ENCODE results near the gene PPP3CB. TPM values are rescaled to one million over a fixed set of nuclear protein-coding genes. Genes with fewer than 3 reads are reported as not detected.

The PPP3CB gene
- total RNA-seq, 1 donor from 2014 or later, result 111 TPM

DNA sequence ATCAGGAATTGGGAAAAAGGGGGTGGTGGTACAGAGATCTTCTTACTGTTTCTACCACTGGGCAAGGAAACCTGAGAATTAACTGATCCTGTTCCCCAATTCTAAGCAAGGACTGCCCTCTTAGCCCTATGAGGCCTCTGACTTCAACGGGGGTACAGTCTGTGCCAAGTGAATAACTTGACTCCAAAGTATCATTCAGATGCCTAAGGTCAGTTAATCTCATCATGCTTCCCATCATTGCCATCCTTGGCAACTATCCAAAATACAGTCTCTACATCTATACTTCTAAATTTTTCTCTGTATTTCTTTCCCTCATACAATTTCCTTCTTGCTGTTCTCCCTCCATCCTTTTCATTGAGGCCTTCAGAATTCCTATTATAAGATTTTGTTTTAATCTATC, 10.5 kb downstream of the PPP3CB start:
- DNase-seq (ENCODE audit: low spot score in 2 of 2), result no peak
- FAIRE-seq, result no peak

DNA sequence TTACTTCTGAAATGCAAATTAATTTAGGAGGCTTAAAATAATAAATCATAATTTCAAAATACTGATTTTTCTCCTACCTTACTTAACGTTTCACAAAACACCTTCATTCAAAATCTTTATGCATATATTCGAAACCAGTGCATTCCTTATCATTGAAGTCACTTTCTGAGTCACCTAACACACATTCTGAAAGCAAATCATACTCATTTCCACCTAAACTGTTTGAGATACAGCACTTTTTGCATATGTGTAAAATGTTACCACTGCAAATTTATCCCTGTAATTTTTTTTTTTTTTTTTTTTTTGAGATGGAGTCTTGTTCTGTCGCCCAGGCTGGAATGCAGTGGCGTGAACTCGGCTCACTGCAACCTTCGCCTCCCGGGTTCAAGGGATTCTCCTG, 15.7 kb downstream of the PPP3CB start:
- FAIRE-seq (no peak), DNase-seq (ENCODE audit: low spot score in 2 of 2) (no peak)

DNA sequence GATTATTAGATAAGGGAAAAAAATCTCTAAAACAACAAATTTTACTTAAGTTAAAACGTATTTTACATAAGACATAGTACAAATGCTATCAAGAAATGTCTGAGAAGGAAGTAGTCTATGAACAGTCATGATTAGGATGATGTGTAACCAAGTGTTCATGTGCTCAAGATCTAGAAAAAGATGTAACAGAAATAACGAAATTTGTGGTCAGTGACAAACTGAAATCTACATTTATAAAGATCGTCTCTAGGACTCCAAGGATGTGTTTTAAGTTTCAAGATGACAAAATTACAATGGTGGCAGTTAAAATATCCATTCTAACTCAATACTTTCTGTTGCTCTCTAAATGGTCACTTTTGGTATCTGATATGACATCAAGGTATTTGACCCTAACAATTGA, 17.2 kb downstream of the PPP3CB start:
- FAIRE-seq, result no peak

DNA sequence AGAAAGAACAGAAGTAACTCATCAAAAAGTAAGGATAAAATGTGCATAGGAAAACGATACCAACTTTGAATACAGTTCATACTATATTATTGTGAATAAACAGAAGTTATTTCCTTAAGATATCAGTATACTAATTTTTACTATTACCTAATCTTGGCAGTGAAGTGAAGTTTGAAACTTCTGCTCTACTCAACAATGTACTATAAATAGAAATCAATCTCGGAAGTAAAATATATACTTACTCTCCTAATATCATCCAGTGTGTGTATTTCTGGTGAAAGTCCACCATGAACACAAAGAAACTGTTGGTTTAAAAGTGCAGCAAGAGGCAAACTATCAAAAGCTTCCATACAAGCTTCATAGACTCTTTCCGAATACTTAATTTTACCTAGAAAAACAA, 24.6 kb downstream of the PPP3CB start:
- DNase-seq (ENCODE audit: low spot score in 2 of 2) (no peak), FAIRE-seq (no peak)

More for the DNA sequence above, 17.2 kb downstream of the PPP3CB start:
- no peak for DNase-seq (ENCODE audit: low spot score in 2 of 2)

DNA sequence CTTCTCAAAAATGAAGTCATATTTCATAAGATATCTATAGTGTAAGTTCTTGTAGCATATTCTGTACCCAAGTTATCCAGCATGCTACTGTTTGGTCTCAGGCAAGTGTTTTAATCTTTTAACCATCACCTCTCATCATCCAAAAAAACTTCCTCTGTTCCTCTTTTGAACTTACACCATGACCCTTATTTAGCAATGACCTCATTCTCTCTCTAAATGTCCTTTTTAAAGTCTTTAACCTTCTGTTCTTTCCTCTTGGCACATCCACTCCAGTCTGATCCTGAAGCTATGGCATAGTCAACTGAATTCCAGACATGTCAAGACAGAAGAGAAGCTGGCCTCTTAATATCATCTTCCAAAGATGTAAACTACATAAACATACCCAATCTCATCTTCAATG, 26.2 kb downstream of the PPP3CB start:
- FAIRE-seq (no peak), DNase-seq (ENCODE audit: low spot score in 2 of 2) (no peak)

DNA sequence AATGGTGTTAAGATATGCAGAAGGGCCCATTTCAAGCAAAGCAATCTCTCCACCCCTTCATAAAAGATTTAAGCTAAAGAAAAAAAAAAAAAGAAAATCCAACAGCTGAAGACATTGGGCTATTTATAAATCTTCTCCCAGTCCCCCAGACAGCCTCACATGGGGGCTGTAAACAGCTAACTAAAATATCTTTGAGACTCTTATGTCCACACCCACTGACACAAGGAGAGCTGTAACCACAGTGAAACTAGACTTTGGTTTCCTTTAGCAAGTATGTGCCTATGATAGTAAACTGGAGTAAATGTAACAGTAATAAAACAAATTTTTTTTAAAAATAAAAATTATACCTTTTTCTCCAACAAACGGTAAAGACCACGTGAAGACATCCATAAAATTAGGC, 28.6 kb downstream of the PPP3CB start:
- FAIRE-seq, result no peak
- DNase-seq (ENCODE audit: low spot score in 2 of 2), result no peak

DNA sequence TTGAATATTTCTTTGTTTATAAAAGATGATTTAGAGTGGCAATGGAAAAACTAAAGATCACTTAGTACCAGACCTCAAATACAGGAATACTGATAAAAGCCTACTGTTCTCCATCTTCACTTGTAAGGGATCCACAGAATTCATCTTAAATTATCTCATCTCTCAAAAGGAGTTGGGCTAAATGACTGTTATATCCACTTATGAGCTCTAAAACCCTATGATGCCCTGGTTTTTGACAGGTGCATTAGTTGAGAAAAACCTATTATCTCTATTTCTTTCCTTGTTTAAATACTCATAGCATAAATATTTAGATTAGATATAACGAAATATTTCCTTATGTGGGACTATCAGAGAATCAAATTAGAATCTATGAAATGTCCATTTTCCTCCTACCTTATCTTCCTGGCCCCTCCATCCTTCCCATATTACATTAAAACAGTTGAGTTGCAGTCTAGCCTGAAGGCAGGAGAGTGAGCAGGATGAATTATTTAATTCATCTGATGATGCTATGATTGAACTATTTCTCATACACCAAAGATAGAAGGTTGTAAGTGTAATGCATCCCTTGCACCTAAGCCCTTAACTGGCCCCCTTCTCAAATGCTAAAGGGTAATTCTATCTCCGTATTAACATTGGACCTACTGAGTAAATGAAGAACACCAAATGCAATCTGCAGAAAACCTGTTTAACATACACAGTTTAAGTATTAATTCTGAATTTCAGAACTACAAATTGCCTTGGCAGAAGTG, 29.7 kb downstream of the PPP3CB start:
- FAIRE-seq (no peak), DNase-seq (ENCODE audit: low spot score in 2 of 2) (no peak)

DNA sequence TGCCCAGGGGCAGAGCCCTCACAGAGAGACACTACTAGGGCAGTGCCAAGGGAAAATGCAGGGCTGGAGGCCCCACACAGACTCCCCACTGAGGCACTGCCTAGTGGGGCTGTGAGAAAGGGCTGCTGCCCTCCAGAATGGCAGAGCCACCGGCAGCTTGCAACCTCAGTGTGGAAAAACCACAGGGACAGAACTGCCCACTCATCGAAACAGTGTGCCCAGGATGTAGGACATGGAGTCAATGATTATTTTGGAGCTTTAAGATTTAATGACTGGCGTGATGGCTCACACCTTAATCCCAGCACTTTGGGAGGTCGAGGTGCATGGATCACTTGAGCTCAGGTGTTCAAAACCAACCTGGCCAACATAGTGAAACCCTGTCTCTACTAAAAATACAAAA, 34.9 kb downstream of the PPP3CB start:
- no peak for DNase-seq (ENCODE audit: low spot score in 2 of 2)
- FAIRE-seq, result no peak

DNA sequence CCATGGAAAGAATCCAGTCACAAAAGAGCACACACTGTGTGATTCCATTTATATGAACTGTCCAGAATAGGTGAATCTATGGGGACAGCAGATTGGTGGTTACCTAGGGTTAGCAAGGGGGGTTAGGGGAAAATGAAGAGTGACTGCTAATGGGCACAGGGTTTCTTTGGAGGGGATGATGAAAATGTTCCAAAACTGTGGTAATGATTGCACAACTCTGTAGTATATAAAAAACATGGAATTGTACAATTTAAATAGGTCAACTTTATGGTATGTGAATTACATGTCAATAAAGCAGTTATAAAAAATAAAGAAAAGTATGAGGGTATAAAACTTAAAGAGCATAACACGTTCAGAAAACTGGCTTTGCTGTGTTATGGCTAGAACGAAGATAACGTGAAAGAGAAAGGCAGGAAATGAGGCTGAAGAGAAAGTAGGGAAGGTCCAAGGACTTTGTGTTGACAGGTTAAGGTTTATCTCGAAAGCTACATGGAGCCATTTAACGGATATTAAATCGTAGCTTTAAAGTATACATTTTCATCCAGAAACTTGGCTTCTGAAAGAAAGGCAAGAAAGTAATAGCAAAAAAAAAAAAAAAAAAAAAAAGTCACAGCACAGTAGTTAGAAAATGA, 36.0 kb downstream of the PPP3CB start:
- DNase-seq (ENCODE audit: low spot score in 2 of 2) (no peak), FAIRE-seq (no peak)

DNA sequence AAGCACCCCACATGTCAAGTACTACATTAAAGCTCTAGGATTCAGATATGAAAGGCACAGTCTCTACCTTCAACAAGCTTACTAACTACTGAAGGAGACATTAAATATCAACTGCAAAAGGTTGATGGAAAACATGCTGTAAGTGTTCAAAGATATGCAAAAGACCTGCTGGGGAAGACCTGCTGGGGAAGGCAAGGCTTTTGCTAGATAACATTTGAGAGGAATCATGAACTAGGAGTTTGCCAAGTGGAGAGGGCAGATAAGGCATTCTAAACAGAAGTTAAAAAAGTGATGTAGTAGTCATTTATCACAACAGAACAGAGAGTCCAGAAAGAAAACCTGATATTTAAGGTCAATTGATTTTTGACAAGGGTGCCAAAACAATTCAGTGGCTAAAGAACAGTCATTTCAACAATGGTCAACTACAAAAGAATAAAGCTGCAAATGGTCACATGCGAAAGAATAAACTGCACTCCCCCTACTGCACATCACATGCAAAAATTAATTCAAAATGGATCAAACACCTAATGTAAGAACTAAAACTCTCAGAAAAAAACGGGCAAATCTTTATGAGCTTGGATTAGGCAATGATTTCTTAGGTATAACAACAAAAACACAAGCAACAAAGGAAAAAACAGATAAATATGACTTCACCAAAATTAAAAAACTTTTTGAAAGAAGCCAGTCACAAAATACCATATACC, 39.5 kb downstream of the PPP3CB start:
- DNase-seq (ENCODE audit: low spot score in 2 of 2), result no peak
- no peak for FAIRE-seq

DNA sequence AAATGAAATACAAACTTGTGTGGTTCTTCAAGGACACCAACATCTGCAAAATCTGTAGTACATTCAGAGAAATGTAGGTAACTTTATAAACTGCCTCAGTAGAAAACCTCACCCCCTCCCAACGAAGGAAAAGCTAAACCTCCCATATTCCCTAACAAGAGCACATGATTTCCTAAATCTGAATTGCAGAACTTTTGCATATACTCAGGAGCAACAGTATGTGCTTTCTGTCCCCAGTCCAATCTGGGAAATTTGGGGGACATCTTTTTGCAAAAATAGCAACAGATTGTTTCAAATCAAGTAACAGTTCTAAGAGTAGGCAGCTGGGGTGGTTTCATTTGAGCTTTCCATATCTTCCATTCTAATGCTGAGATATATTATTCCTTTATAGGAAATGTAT, 46.7 kb downstream of the PPP3CB start:
- FAIRE-seq (no peak), DNase-seq (ENCODE audit: low spot score in 2 of 2) (no peak)

DNA sequence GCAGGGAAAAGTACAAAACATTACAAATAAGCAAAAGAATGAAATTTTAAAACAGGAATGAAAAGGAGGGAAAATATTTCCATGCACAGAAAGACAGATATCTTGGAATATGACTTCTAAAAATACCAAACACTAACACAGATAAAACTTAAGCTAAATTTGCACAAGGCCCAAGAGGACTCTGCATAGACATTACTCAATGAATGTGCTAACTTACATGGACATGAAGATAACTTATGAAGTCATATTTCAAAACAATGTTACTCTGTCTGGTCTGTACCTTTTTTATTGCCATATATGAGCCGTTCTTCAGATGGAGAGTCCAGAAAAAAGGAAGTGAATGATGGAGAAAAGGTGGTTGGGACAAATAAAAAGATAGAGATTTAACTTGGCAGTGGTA, 47.4 kb downstream of the PPP3CB start:
- FAIRE-seq (no peak), DNase-seq (ENCODE audit: low spot score in 2 of 2) (no peak)

DNA sequence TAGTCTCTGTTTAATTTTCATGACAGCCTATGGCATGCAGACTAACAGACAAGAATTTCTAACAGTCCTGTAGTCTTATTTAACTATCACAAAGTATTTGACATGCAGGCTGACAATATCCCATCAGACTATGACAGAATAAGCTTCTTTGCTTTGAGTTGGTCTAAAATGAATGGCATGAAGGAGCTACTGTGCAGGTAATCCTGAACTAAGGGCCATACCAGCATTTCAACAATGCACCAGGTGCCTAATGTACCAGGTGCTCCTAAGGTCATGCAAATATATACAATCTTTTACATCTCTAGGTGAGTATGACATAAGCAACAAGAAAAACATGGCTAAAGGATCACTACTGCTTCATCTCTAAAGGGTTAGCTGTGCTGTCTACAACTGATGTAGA, 48.9 kb downstream of the PPP3CB start:
- FAIRE-seq, result no peak

DNA sequence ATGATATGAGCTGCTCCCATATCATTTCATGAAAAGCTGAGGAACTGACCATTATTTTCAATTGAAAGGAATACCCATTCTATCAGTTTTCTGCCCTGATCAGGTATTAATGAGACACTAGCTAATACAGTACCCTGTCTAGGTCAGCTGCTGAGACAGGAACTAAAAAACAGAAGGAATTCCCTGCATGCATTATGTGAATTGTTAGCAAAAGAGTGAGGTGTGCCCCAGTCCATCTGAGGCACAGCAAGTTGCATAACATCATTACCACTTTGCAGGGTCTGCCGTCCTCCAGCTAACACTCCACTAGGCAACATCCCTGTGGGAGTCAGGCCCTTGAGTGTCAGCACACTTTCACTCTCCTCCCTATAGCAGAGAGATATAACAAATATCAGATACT, 51.4 kb downstream of the PPP3CB start:
- DNase-seq (ENCODE audit: low spot score in 2 of 2) (no peak), FAIRE-seq (no peak)

More for the DNA sequence above, 48.9 kb downstream of the PPP3CB start:
- DNase-seq (ENCODE audit: low spot score in 2 of 2), result no peak

DNA sequence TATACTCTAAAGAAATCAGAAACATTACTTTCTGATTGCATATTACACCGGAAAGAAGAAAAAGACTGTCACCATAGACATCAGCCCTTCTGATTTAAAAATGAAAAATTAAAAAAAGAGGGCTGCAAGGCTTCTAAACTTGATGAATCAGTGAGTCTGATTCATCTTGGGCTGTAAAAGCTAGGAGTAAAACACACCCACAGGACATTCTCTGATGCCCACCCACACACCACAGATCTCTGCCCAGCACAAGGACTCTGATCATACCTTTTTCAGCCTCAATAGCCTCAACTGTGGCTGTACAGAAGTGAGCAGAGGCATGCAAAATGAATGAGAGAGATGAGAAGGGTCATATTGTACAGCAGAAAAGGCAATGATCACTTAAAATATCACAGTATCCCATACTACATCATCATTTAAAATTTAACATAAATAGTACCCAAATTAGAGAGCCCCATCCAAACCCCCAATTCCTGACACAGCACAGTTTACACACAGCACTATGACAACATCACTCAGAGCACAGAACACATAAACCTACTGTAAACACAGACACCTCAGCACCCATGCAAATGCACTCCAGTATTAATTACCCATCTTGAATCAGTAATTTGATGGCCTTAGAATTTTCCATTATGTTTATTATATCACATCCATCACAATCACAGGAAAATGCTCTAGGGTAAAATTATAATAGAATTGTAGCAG, 56.1 kb downstream of the PPP3CB start:
- FAIRE-seq (no peak), DNase-seq (ENCODE audit: low spot score in 2 of 2) (no peak)

DNA sequence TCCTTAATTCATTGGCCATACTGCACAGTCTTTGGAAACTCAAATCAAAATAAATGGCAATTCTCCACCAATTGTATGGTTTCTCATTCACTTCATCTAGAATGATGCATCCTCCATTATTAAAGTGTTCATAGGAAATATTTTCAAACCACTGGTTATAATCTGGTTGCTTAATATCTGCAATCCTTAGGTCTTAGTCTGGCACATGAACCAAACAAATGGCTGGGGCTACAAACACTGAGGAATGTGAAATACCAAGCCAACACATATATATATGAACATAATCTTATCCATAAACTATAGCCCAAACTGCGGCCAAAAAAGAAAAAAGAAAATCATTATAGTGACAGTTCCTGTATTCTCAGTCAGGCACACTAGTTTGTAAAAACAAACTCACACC, 56.8 kb downstream of the PPP3CB start:
- FAIRE-seq (no peak), DNase-seq (ENCODE audit: low spot score in 2 of 2) (no peak)

DNA sequence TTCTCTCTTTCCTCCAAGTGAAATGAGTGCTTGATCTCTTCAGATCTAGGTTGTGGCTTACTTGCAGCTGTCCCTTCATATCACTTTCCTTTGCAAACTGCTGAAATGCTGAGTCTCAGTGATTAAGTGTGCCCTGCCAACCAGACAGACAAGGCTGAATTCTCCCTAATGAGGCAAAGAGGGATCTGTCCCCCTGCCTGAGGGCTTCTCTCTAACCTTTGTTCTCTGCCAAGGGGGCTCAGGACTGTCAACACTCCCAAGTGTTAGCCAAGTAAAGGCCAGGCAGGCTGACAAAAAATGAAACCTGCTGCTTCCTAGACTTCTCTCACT, 62.3 kb downstream of the PPP3CB start, which contains the start of gene MSS51:
MSS51 (minus strand) TSS at position 24 of the 330 bp plus-strand sequence. CDS start 5,277 bp downstream, outside the sequence.
- DNase-seq (ENCODE audit: low spot score in 2 of 2) (no peak), FAIRE-seq (no peak)

DNA sequence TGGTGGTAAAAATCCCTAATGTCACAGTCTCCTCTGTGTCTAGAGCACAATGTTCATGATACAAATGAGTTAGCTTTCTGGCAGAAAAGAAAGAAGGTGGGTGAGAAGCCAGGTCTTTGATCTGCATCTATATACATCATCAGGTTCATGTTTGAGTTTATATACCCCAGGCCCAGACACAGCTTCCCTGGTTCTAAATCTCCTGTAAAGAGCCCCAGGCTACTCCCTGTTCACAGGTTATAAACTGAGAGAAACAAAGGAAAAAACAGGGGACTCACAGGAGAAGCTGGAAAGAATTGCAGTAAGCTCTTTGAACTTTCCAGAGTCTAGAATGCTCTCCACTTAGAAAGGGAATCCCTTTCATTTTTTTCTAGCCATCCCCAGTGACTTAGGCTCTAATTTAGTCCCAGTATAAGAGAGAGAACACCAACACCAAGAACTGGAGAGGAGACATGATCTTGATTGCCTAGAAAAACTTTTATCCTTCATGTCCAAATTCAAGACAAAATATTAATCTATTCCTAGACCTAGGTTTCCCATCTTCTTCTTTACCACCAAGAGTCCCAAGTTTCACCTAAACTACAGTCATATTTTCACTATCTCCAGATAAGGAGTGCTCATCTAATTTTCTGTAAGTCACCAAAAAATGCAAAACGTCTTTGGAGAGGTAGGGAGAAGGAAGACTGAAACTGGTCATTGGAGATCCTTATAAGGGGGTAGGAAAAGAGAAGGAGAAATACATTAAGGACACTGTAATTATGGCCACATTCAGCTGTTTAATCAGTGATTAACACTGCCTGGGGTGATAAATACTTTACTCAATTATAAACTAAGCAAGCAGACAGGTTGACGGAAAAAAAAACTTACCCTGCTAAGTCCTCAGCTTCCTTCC, 62.9 kb downstream of the PPP3CB start:
- no peak for DNase-seq (ENCODE audit: low spot score in 2 of 2)
- no peak for FAIRE-seq

DNA sequence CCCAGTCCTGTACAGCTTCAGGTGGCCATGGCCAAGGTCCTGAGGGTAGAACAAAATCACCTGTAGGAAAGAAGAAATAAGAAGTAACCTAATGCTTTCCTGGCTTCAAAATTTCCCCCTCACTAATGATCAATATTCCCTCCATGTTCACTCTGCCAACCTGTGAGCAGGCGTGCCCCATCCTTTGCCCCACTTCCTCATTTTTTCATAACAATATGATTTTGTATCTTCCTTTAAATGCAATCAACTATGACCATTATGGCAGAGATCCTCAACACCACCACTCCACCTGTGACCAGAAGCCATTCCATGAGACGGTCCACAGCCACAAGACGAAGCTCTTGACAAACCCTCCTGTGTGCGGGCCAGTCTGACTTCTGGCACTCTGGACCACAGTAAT, 69.5 kb downstream of the PPP3CB start:
- FAIRE-seq, result no peak

DNA sequence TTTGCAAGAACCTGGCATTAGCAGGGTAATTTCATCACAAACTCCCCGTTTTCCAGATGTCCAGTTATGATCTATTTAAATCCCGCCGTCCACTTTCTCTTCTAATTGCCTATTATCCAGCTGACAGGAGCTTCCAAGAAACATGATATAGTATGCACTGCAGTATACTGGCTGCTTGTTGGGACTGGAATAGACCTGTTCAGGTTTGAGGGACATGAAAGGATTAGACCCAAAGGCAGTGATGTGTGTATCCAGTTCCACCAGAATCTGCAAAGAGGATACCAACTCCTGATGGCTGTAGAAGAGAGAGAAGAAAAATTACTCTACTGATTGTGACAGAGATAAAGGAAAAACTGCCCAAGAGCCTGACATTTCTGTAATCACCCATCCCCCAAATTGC, 71.3 kb downstream of the PPP3CB start:
- no peak for DNase-seq (ENCODE audit: low spot score in 2 of 2)
- FAIRE-seq, result no peak

More for the DNA sequence above, 69.5 kb downstream of the PPP3CB start:
- DNase-seq (ENCODE audit: low spot score in 2 of 2), result no peak

All from frontal cortex (tissue), 4 donors.